HepG2 (cell line): ENCODE data around the gene ATG4B. TPM values are rescaled to one million over a fixed set of nuclear protein-coding genes. Genes with fewer than 3 reads are reported as not detected.

Experiments
- ATAC-seq: fragments of 200-7000 bp; cut with Tn5 transposase; 3 replicates; pipeline ENCODE4 v1.9.1; 2020; ENCODE audit warnings: mild to moderate bottlenecking, moderate library complexity
- BruUV-seq: library from RNA; stranded (reverse); fragments of 400-500 nt; replicated peaks from 2 replicates; lab custom pipeline; 2021; lab: Mats Ljungman, UMichigan
- CTCF ChIA-PET: fragments of 300-600 bp; formaldehyde crosslinking; extraction: SDS; loops from one replicate; lab custom pipeline; 2021; ENCODE audit warnings: low total read pairs, inconsistent platforms, low intra/inter-chr PET ratio; lab: Yijun Ruan, JAX
- POLR2A ChIA-PET: fragments of 350-600 bp; sonication (Branson Sonifier 250); formaldehyde crosslinking; loops from one replicate; lab custom pipeline; 2020; ENCODE audit warnings: antibody characterized with exemption, inconsistent platforms; lab: Yijun Ruan, JAX
- DNase-seq: peaks from one replicate; pipeline ENCODE4 v3.0.0-alpha.2; 2015; ENCODE audit warnings: low spot score
- FAIRE-seq: peaks from 3 replicates; lab custom pipeline; 2011; peaks lifted over from hg19 to GRCh38; lab: Jason Lieb, UNC
- H2AFZ ChIP-seq: one replicate; pipeline ENCODE4 v1.6.1; 2011; ENCODE audit warnings: low read length, inconsistent platforms
- H3K27ac ChIP-seq: fragments of 300-600 bp; 3 replicates; pipeline ENCODE4 v1.8.0; 2011; ENCODE audit warnings: mixed run types, mild to moderate bottlenecking, mixed read lengths, low read length, inconsistent platforms; ENCODE audit not compliant: insufficient read depth; ENCODE audit errors: extremely low read length
- H3K27me3 ChIP-seq, 2 experiments: fragments of 200-600 bp in 1 of 2; 2 replicates in 1 of 2; 3 replicates in 1 of 2; pipeline versions ENCODE4 v1.6.0 to v1.8.0; 2011; ENCODE audit warnings: low read length in 2 of 2, mild to moderate bottlenecking in 2 of 2, moderate library complexity in 2 of 2, inconsistent platforms in 1 of 2; ENCODE audit not compliant: insufficient read depth in 2 of 2, control insufficient read depth in 1 of 2
- H3K36me3 ChIP-seq, 2 experiments: fragments of 200-600 bp in 1 of 2; replicated peaks in 1 of 2; 2 replicates in 1 of 2; 3 replicates in 1 of 2; pipeline versions ENCODE4 v1.5.1 to v1.8.0; 2011; ENCODE audit warnings: low read length in 2 of 2, inconsistent platforms in 1 of 2; ENCODE audit not compliant: insufficient read depth in 2 of 2, control insufficient read depth in 1 of 2
- H3K4me1 ChIP-seq: 2 replicates; pipeline ENCODE4 v1.5.1; 2012; ENCODE audit warnings: low read length, inconsistent platforms; ENCODE audit not compliant: insufficient read depth
- H3K4me2 ChIP-seq: 2 replicates; pipeline ENCODE4 v1.6.0; 2011; ENCODE audit warnings: low read depth, low read length, inconsistent platforms
- H3K4me3 ChIP-seq, 3 experiments: fragments of 200-600 bp in 1 of 3; sonication (generic), shearing (Covaris generic) in 1 of 3; replicated peaks in 1 of 3; 2 replicates each; pipeline ENCODE4 v1.5.1; 2011 to 2016; ENCODE audit warnings: low read length in 3 of 3, inconsistent platforms in 2 of 3, low read depth in 2 of 3, mild to moderate bottlenecking in 2 of 3, control low read depth in 1 of 3, mixed read lengths in 1 of 3; ENCODE audit not compliant: insufficient read depth in 1 of 3
- H3K79me2 ChIP-seq: one replicate; pipeline ENCODE4 v1.6.1; 2011; ENCODE audit warnings: low read length, inconsistent platforms; ENCODE audit not compliant: insufficient read depth
- H3K9ac ChIP-seq: 2 replicates; pipeline ENCODE4 v1.6.0; 2011; ENCODE audit warnings: mild to moderate bottlenecking, low read depth, low read length, inconsistent platforms; ENCODE audit not compliant: insufficient read depth
- H3K9me3 ChIP-seq: 2 replicates; pipeline ENCODE4 v1.5.1; 2012; ENCODE audit warnings: mild to moderate bottlenecking, low read length
- H4K20me1 ChIP-seq: 2 replicates; pipeline ENCODE4 v1.6.0; 2011; ENCODE audit warnings: inconsistent platforms, mild to moderate bottlenecking, low read length, moderate library complexity; ENCODE audit not compliant: insufficient read depth
- ARNT2 ChIP-seq: sonication (generic); formaldehyde crosslinking; IDR thresholded peaks from 2 replicates; pipeline ENCODE4 v1.8.0; 2022; ENCODE audit warnings: mild to moderate bottlenecking, low read depth, missing genetic modification reagents, moderate library complexity
- SYNCRIP ChIP-seq: fragments of 200-400 bp; formaldehyde crosslinking; IDR thresholded peaks from 2 replicates; pipeline ENCODE4 v1.6.1; 2018; ENCODE audit warnings: mild to moderate bottlenecking, low read depth, low read length; ENCODE audit not compliant: insufficient read depth
- TP53 ChIP-seq: sonication (generic); formaldehyde crosslinking; conservative IDR thresholded peaks from 2 replicates; pipeline ENCODE4 v1.4.0; 2020; ENCODE audit warnings: missing genetic modification reagents
- ZMAT3 ChIP-seq: sonication (generic); formaldehyde crosslinking; conservative IDR thresholded peaks from 2 replicates; pipeline ENCODE4 v1.7.0; 2021; ENCODE audit warnings: missing genetic modification reagents
- ZMYM3 ChIP-seq: sonication (generic); formaldehyde crosslinking; IDR thresholded peaks from 2 replicates; pipeline ENCODE4 v1.5.1; 2020; ENCODE audit warnings: mild to moderate bottlenecking, missing genetic modification reagents
- ZNF281 ChIP-seq: sonication (generic); formaldehyde crosslinking; IDR thresholded peaks from 2 replicates; pipeline ENCODE4 v1.4.0; 2020; ENCODE audit warnings: missing genetic modification reagents, borderline replicate concordance
- ZNF335 ChIP-seq: sonication (generic); formaldehyde crosslinking; IDR thresholded peaks from 2 replicates; pipeline ENCODE4 v1.4.0; 2020; ENCODE audit warnings: missing genetic modification reagents
- ZNF367 ChIP-seq: sonication (generic); formaldehyde crosslinking; IDR thresholded peaks from 2 replicates; pipeline ENCODE4 v1.4.0; 2020; ENCODE audit warnings: missing genetic modification reagents, borderline replicate concordance
- ZNF543 ChIP-seq: sonication (generic); formaldehyde crosslinking; IDR thresholded peaks from 2 replicates; pipeline ENCODE4 v1.4.0; 2020; ENCODE audit warnings: mild to moderate bottlenecking, missing genetic modification reagents
- ZNF670 ChIP-seq: sonication (generic); formaldehyde crosslinking; IDR thresholded peaks from 2 replicates; pipeline ENCODE4 v1.8.0; 2022; ENCODE audit warnings: mild to moderate bottlenecking, missing genetic modification reagents, borderline replicate concordance
- ZNF816 ChIP-seq: sonication (generic); formaldehyde crosslinking; IDR thresholded peaks from 2 replicates; pipeline ENCODE4 v1.8.0; 2022; ENCODE audit warnings: missing genetic modification reagents, mild to moderate bottlenecking, borderline replicate concordance
- WGBS: methylation state at CpG from one replicate; pipeline ENCODE4 v1.1.6; 2017; ENCODE audit warnings: low lambda C conversion rate; 5-methylcytosine and 5-hydroxymethylcytosine counted together
- in situ Hi-C: cut with HindIII; loops from 2 replicates; pipeline ENCODE4 v1.10.0; 2017; ENCODE audit warnings: low pct_unique_long_range_greater_than_20kb; ENCODE audit not compliant: extremely low pct_ligation_motif_present
- intact Hi-C: fragments of 100-400 bp; cut with micrococcal nuclease; formaldehyde crosslinking; loops from one replicate; pipeline ENCODE4 v1.10.0; 2022; ENCODE audit not compliant: unreplicated experiment
- polyA plus RNA-seq, 8 experiments: library from polyadenylated mRNA; depleted of rRNA in 3 of 8; stranded (reverse) in 7 of 8; unstranded in 1 of 8; fragments of >200 nt; fragmentation: Illumina TruSeq in 4 of 8; extraction: Trizol in 4 of 8; gene quantifications; 2 replicates each; pipeline versions ENCODE4 v1.2.1 to v1.2.3, GENCODE V29; 2011 to 2016; ENCODE audit warnings: low read depth in 4 of 8, missing spikeins in 1 of 8, mixed read lengths in 1 of 8; ENCODE audit not compliant: insufficient read depth in 1 of 8
- total RNA-seq, 5 experiments: library from RNA; depleted of rRNA; stranded (reverse); fragments of >200 nt; fragmentation: Illumina TruSeq; extraction: Trizol; gene quantifications; 2 replicates each; pipeline ENCODE4 v1.2.3, GENCODE V29; 2016; ENCODE audit warnings: low read depth in 1 of 5
- TF ChIP-seq, protein P1 (sequence below): sonication (generic); formaldehyde crosslinking; IDR thresholded peaks from 2 replicates; pipeline ENCODE4 v1.4.0; 2020; ENCODE audit warnings: low read depth, missing genetic modification reagents

Gene ATG4B
- total and polyA plus RNA-seq, 2 of the 13 experiments (the other 11 are each of a cell fraction or from before 2014, with no cell fraction given), result 95.5 to 239 TPM

DNA sequence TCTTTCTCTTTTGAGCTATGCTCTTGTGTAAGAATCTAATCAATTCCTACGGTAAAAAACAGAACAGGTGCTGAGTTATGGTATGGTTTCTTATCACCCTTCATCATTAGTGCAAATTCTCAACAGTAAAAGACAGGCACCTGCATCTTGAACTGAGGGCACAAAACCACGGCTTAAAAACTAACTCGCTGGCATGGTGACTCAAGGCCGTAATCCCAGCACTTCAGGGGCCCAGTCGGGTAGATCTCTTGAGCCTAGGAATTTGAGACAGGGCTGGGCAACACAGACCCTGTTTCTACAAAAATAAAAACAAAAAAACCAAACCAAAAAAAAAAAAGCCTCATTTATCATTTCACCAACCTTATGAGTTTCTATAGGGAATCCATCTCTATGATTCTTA lies 33.8 kb upstream of the ATG4B start:
- H3K4me3 ChIP-seq, result no peak overlapping the region
- H3K27ac ChIP-seq, result no peak overlapping the region
- in situ Hi-C loops (no loop called here), intact Hi-C loops (loop anchor here (1.0 kb wide), 1 partner anchor 8 kb away; no protein-coding TSS in a partner anchor)
- ATAC-seq (no peak), DNase-seq (no peak), FAIRE-seq (no peak)
- H3K9me3 ChIP-seq, result no peaks in the 10 kb centered on the region
- H3K36me3 ChIP-seq, result peaks cover 34 to 83% of the 10 kb centered on the region in 2 experiments
- BruUV-seq, result no TSS peak
- peaks cover 4% of the 10 kb centered on the region for H3K79me2 ChIP-seq
- H2AFZ ChIP-seq, result no peak overlapping the region
- no peak overlapping the region for H3K4me2 ChIP-seq
- ChIA-PET CTCF (no interaction called here), POLR2A (no interaction called here)
- 96% methylated on average over 5 of the region's 5 CpGs for WGBS
- no peak overlapping the region for H3K9ac ChIP-seq
- no peaks in the 10 kb centered on the region for H4K20me1 ChIP-seq
- no peaks in the 10 kb centered on the region for H3K27me3 ChIP-seq
- H3K4me1 ChIP-seq, result no peaks in the 10 kb centered on the region
- no peak for TF ChIP-seq ZNF281 (CRISPR knock-in tag)
- no peak for TF ChIP-seq ZNF367 (CRISPR knock-in tag)
- TF ChIP-seq ZNF335, result no peak
- no peak for TF ChIP-seq SYNCRIP
- TF ChIP-seq, protein P1, sequence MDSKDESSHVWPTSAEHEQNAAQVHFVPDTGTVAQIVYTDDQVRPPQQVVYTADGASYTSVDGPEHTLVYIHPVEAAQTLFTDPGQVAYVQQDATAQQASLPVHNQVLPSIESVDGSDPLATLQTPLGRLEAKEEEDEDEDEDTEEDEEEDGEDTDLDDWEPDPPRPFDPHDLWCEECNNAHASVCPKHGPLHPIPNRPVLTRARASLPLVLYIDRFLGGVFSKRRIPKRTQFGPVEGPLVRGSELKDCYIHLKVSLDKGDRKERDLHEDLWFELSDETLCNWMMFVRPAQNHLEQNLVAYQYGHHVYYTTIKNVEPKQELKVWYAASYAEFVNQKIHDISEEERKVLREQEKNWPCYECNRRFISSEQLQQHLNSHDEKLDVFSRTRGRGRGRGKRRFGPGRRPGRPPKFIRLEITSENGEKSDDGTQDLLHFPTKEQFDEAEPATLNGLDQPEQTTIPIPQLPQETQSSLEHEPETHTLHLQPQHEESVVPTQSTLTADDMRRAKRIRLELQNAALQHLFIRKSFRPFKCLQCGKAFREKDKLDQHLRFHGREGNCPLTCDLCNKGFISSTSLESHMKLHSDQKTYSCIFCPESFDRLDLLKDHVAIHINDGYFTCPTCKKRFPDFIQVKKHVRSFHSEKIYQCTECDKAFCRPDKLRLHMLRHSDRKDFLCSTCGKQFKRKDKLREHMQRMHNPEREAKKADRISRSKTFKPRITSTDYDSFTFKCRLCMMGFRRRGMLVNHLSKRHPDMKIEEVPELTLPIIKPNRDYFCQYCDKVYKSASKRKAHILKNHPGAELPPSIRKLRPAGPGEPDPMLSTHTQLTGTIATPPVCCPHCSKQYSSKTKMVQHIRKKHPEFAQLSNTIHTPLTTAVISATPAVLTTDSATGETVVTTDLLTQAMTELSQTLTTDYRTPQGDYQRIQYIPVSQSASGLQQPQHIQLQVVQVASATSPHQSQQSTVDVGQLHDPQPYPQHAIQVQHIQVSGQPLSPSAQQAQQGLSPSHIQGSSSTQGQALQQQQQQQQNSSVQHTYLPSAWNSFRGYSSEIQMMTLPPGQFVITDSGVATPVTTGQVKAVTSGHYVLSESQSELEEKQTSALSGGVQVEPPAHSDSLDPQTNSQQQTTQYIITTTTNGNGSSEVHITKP (CRISPR knock-in tag), result no peak
- no peak for TF ChIP-seq ZNF670
- TF ChIP-seq ZNF543, result no peak
- no peak for TF ChIP-seq ZNF816 (CRISPR knock-in tag)
- TF ChIP-seq ZMYM3 (CRISPR knock-in tag), result no peak
- TF ChIP-seq TP53 (CRISPR knock-in tag), result no peak
- TF ChIP-seq ARNT2 (CRISPR knock-in tag), result no peak
- TF ChIP-seq ZMAT3 (CRISPR knock-in tag), result no peak
